Effector memory CD8-positive, alpha-beta T cell (primary cell): Measurements from ENCODE around the gene LIX1L.
A peak's percentile ranks its signal among the peaks of the same experiment; 100 is the strongest.

Experiments
- ATAC-seq: fragments of 150-1000 bp; cut with Tn5 transposase; replicated peaks from 2 replicates; pipeline ENCODE4 v1.10.0; 2021; ENCODE audit warnings: mild to moderate bottlenecking, moderate library complexity
- DNase-seq, 3 experiments: peaks; one replicate each; pipeline ENCODE4 v3.0.0; 2021
- H3K27ac Mint-ChIP-seq, 2 donors: one replicate each; pipeline ENCODE4 v1.8.0; 2022; ENCODE audit warnings: mild to moderate bottlenecking in 2 of 2, mixed read lengths in 2 of 2, moderate library complexity in 2 of 2
- H3K27me3 Mint-ChIP-seq, 2 donors: one replicate each; pipeline ENCODE4 v1.8.0; 2022; ENCODE audit warnings: mixed read lengths in 2 of 2
- H3K36me3 Mint-ChIP-seq: one replicate; pipeline ENCODE4 v1.8.0; 2022; ENCODE audit warnings: mild to moderate bottlenecking, moderate library complexity, mixed read lengths; ENCODE audit not compliant: insufficient read depth
- H3K4me1 Mint-ChIP-seq, 2 donors: one replicate each; pipeline ENCODE4 v1.8.0; 2022; ENCODE audit warnings: low read depth in 2 of 2, mixed read lengths in 2 of 2
- H3K4me3 Mint-ChIP-seq, 2 donors: one replicate each; pipeline ENCODE4 v1.8.0; 2022; ENCODE audit warnings: mild to moderate bottlenecking in 2 of 2, mixed read lengths in 2 of 2, moderate library complexity in 2 of 2
- H3K9me3 Mint-ChIP-seq, 2 donors: one replicate each; pipeline ENCODE4 v1.8.0; 2022; ENCODE audit warnings: mixed read lengths in 2 of 2

The LIX1L gene

GRCh38 chr1:145992502-145992936 is 34.7 kb upstream of the LIX1L start:
- Mint-ChIP-seq H3K36me3 (peaks cover 60% of the 10 kb centered on the region), H3K27me3 (no peaks in the 10 kb centered on the region), H3K9me3 (no peaks in the 10 kb centered on the region), H3K4me3 (peak overlapping the region; percentile 93 to 99), H3K4me1 (peaks cover 45 to 60% of the 10 kb centered on the region in 2 donors), H3K27ac (peak overlapping the region; percentile 93 to 99)
- no peak for ATAC-seq
- no peak for DNase-seq

- no peaks in the 10 kb centered on the region for H3K27me3 Mint-ChIP-seq
- peaks cover 39 to 56% of the 10 kb centered on the region in 2 donors for H3K4me1 Mint-ChIP-seq
- peak overlapping the region; percentile 93 to 99 for H3K27ac Mint-ChIP-seq
- H3K9me3 Mint-ChIP-seq: no peaks in the 10 kb centered on the region
- H3K36me3 Mint-ChIP-seq: peaks cover 59% of the 10 kb centered on the region
- DNase-seq: no peak
- no peak for ATAC-seq
- H3K4me3 Mint-ChIP-seq: peak overlapping the region; percentile 93 to 99
Observed at GRCh38 chr1:145991735-145992412, 34.1 kb upstream of the LIX1L start.

- no peaks in the 10 kb centered on the region for H3K27me3 Mint-ChIP-seq
- H3K36me3 Mint-ChIP-seq: peaks cover 46% of the 10 kb centered on the region
- ATAC-seq (peak; percentile 16), DNase-seq (no peak)
- no peaks in the 10 kb centered on the region for H3K9me3 Mint-ChIP-seq
- peak overlapping the region in 1 of 2 donors; percentile 99 for H3K27ac Mint-ChIP-seq
- peaks cover 42 to 61% of the 10 kb centered on the region in 2 donors for H3K4me1 Mint-ChIP-seq
- H3K4me3 Mint-ChIP-seq: no peak overlapping the region
Observed at GRCh38 chr1:145990249-145990855, 32.5 kb upstream of the LIX1L start.

GRCh38 chr1:145988773-145989172 is 31.0 kb upstream of the LIX1L start:
- Mint-ChIP-seq H3K36me3 (peaks cover 30% of the 10 kb centered on the region), H3K4me1 (peaks cover 49 to 66% of the 10 kb centered on the region in 2 donors), H3K9me3 (no peaks in the 10 kb centered on the region), H3K27me3 (no peaks in the 10 kb centered on the region), H3K27ac (peak overlapping the region; percentile 23 to 55), H3K4me3 (no peak overlapping the region)
- no peak for DNase-seq
- peak; percentile 30 for ATAC-seq

- peak overlapping the region in 1 of 2 donors; percentile 70 for H3K27ac Mint-ChIP-seq
- H3K4me1 Mint-ChIP-seq: peaks cover 51 to 69% of the 10 kb centered on the region in 2 donors
- H3K27me3 Mint-ChIP-seq: no peaks in the 10 kb centered on the region
- H3K4me3 Mint-ChIP-seq: no peak overlapping the region
- H3K36me3 Mint-ChIP-seq: peaks cover 21% of the 10 kb centered on the region
- DNase-seq: no peak
- ATAC-seq: no peak
- H3K9me3 Mint-ChIP-seq: no peaks in the 10 kb centered on the region
Observed at GRCh38 chr1:145987926-145988325, 30.1 kb upstream of the LIX1L start.

- Mint-ChIP-seq H3K4me3 (no peak overlapping the region), H3K27me3 (no peaks in the 10 kb centered on the region), H3K36me3 (peaks cover 8% of the 10 kb centered on the region), H3K9me3 (no peaks in the 10 kb centered on the region), H3K27ac (no peak overlapping the region), H3K4me1 (peaks cover 51 to 62% of the 10 kb centered on the region in 2 donors)
- DNase-seq (no peak), ATAC-seq (no peak)
Observed at GRCh38 chr1:145986551-145986950, 28.7 kb upstream of the LIX1L start.

- DNase-seq (no peak), ATAC-seq (no peak)
- no peaks in the 10 kb centered on the region for H3K9me3 Mint-ChIP-seq
- peak overlapping the region; percentile 45 to 60 for H3K4me3 Mint-ChIP-seq
- H3K4me1 Mint-ChIP-seq: peaks cover 55 to 57% of the 10 kb centered on the region in 2 donors
- no peak overlapping the region for H3K27ac Mint-ChIP-seq
- H3K27me3 Mint-ChIP-seq: no peaks in the 10 kb centered on the region
- peaks cover 6% of the 10 kb centered on the region for H3K36me3 Mint-ChIP-seq
Observed at GRCh38 chr1:145985502-145986439, 28.0 kb upstream of the LIX1L start.

GRCh38 chr1:145985129-145985501 is 27.3 kb upstream of the LIX1L start:
- peak overlapping the region; percentile 45 to 60 for H3K4me3 Mint-ChIP-seq

GRCh38 chr1:145983960-145984830 is 26.4 kb upstream of the LIX1L start:
- ATAC-seq (peak; percentile 59), DNase-seq (peak in 1 of 3 experiments; percentile 32)
- peaks cover 6% of the 10 kb centered on the region for H3K36me3 Mint-ChIP-seq
- H3K27ac Mint-ChIP-seq: no peak overlapping the region
- peak overlapping the region; percentile 45 to 60 for H3K4me3 Mint-ChIP-seq
- H3K9me3 Mint-ChIP-seq: no peaks in the 10 kb centered on the region
- H3K27me3 Mint-ChIP-seq: no peaks in the 10 kb centered on the region
- peaks cover 53% of the 10 kb centered on the region in 2 donors for H3K4me1 Mint-ChIP-seq

More at GRCh38 chr1:145985129-145985501, 27.3 kb upstream of the LIX1L start:
- H3K27me3 Mint-ChIP-seq: no peaks in the 10 kb centered on the region
- no peak overlapping the region for H3K27ac Mint-ChIP-seq
- no peak for ATAC-seq
- H3K36me3 Mint-ChIP-seq: peaks cover 6% of the 10 kb centered on the region
- peaks cover 53 to 55% of the 10 kb centered on the region in 2 donors for H3K4me1 Mint-ChIP-seq
- no peak for DNase-seq
- no peaks in the 10 kb centered on the region for H3K9me3 Mint-ChIP-seq

- no peaks in the 10 kb centered on the region for H3K27me3 Mint-ChIP-seq
Observed at GRCh38 chr1:145983206-145983675, 25.4 kb upstream of the LIX1L start.

GRCh38 chr1:145982010-145982723 is 24.4 kb upstream of the LIX1L start:
- Mint-ChIP-seq H3K9me3 (no peaks in the 10 kb centered on the region), H3K4me1 (peaks cover 39 to 50% of the 10 kb centered on the region in 2 donors), H3K4me3 (peak overlapping the region in 1 of 2 donors; percentile 30), H3K27ac (no peak overlapping the region), H3K36me3 (peaks cover 5% of the 10 kb centered on the region), H3K27me3 (no peaks in the 10 kb centered on the region)
- DNase-seq (no peak), ATAC-seq (no peak)

More at GRCh38 chr1:145983206-145983675, 25.4 kb upstream of the LIX1L start:
- no peak for ATAC-seq
- Mint-ChIP-seq H3K4me3 (peak overlapping the region in 1 of 2 donors; percentile 8), H3K4me1 (peaks cover 45 to 50% of the 10 kb centered on the region in 2 donors), H3K9me3 (no peaks in the 10 kb centered on the region), H3K36me3 (peaks cover 6% of the 10 kb centered on the region), H3K27ac (no peak overlapping the region)
- DNase-seq: no peak

GRCh38 chr1:145980457-145980994 is 22.7 kb upstream of the LIX1L start:
- Mint-ChIP-seq H3K27ac (no peak overlapping the region), H3K4me3 (peak overlapping the region in 1 of 2 donors; percentile 51), H3K27me3 (no peaks in the 10 kb centered on the region), H3K36me3 (peaks cover 4% of the 10 kb centered on the region), H3K9me3 (no peaks in the 10 kb centered on the region), H3K4me1 (peaks cover 33 to 45% of the 10 kb centered on the region in 2 donors)
- no peak for ATAC-seq
- no peak for DNase-seq
